Measurements from ENCODE around the gene DISC1.
"Not testable (repeated sequence)": the region's sequence is repeated elsewhere in the genome, so short reads cannot be mapped to it uniquely, and the experiment has no call there.

DISC1 gene

DNA sequence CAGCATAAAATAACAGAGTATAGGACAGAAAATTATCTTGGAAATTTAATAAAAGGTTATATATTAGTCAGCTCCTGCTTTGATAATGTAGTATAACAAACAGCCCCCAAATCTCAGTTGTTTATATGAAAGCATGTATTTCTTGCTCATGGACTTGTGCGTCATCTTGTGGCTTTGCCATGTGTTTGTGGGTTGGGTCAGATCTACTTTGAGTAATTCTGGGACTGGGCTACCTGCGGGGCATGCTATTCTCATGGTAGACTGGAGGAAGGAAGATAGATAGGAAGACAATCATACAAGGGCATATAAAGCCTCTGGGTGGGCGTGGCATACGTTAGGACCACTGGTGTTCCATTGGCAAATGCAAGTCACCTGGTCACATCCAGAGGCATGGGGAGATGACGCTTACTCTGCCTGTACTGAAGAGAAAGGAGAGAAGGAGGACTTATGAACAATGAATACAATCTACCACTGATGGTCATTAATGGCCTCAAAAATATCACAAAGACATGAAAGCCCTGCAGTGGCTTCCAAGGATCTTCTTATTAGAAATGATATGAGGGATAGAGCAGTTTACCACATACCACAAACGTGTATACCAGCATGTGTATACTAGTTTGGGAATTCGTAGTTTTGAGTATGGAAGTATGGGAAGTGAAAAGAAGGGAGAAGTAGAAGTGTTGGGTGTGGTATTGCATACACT is 267.0 kb downstream of the DISC1 start:
- H3K27ac Mint-ChIP-seq, result no peak overlapping the region
- H3K9me3 Mint-ChIP-seq, result peaks cover 3% of the 10 kb centered on the region
- H3K36me3 Mint-ChIP-seq, result no peaks in the 10 kb centered on the region
- no peak for ATAC-seq
- H3K4me1 Mint-ChIP-seq, result no peaks in the 10 kb centered on the region
- H3K4me3 Mint-ChIP-seq, result no peak overlapping the region
- no peaks in the 10 kb centered on the region for H3K27me3 Mint-ChIP-seq

DNA sequence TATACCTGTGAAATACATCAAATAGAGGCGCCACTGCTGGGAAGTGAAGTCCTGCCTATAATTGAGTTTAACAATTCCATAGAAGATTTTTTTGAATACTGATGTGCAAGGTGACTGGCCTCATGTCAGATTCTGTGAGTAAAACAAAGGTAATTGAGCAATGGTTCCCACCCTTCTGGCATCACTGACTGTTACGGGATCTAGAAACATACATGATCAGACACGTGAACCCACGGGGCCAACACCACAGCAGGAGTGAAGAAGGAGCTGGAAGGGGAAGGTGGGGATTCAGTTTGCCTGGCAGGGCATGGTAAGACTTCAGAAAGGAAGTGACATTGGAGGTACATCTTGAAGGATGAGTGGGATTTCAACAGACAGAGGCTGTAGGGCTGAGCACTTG is 270.2 kb downstream of the DISC1 start:
- H3K36me3 Mint-ChIP-seq, result no peaks in the 10 kb centered on the region
- no peaks in the 10 kb centered on the region for H3K27me3 Mint-ChIP-seq
- no peak overlapping the region for H3K4me3 Mint-ChIP-seq
- ATAC-seq, result no peak
- no peak overlapping the region for H3K27ac Mint-ChIP-seq
- no peaks in the 10 kb centered on the region for H3K4me1 Mint-ChIP-seq
- peaks cover 3% of the 10 kb centered on the region for H3K9me3 Mint-ChIP-seq

DNA sequence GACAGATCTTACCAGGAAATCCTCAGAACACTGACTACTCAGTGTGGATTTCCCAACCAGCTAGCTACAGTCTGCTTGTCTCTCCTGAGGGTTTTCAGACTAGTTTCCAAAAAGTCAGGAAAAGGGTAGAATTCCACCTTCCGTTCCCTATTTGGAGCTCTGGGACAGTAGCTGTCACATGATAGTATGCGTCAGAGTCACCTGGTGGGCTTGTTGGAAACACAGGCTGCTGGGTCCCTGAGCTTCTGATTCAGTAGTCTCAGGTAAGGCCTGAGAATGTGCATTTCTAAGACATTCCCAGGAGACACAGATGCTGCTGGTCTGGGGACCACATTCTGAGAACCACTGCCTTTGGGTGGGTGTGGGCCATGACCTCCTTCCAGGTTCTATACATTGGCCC is 272.5 kb downstream of the DISC1 start:
- Mint-ChIP-seq H3K27me3 (no peaks in the 10 kb centered on the region), H3K27ac (no peak overlapping the region), H3K4me1 (no peaks in the 10 kb centered on the region), H3K9me3 (peaks cover under 1% of the 10 kb centered on the region), H3K36me3 (peaks cover 1% of the 10 kb centered on the region), H3K4me3 (no peak overlapping the region)
- no peak for ATAC-seq

DNA sequence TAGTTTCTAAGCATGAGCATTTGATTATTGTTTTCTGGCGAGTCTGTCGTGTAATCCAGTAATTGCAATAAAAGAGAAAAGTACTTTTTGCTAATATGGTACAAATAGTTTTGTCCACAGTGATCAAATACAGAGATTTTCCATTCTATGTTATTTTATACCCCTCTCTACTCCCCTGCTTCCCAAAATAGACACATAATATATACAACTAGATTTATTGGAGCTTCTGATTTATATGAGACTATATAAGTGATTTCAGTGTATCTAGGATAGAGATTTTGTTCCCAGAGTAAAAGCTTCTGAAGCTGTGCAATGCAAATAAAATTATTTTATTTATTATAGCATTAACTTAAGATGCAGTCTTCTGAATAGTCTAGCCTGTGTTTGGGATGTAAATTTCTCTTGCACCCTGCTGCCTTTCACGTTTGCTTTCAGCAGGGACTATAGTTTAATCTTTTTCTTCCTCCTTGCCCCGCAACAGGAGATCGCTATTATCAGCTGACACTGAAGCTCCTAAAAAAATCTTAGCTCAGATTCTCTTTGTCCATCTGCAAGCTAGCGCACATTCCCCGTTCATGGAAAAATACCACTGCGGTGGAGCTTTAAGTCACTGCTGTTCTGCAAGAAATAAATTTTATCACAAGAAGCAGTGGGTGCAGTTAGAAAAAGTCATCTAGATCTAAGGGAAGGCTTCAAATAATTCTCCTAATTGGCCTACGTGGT is 273.3 kb downstream of the DISC1 start:
- peaks cover 9% of the 10 kb centered on the region for H3K36me3 Mint-ChIP-seq
- H3K4me3 Mint-ChIP-seq, result no peak overlapping the region
- H3K9me3 Mint-ChIP-seq, result peaks cover 7% of the 10 kb centered on the region
- H3K4me1 Mint-ChIP-seq, result no peaks in the 10 kb centered on the region
- no peak for ATAC-seq
- H3K27me3 Mint-ChIP-seq, result no peaks in the 10 kb centered on the region
- no peak overlapping the region for H3K27ac Mint-ChIP-seq

DNA sequence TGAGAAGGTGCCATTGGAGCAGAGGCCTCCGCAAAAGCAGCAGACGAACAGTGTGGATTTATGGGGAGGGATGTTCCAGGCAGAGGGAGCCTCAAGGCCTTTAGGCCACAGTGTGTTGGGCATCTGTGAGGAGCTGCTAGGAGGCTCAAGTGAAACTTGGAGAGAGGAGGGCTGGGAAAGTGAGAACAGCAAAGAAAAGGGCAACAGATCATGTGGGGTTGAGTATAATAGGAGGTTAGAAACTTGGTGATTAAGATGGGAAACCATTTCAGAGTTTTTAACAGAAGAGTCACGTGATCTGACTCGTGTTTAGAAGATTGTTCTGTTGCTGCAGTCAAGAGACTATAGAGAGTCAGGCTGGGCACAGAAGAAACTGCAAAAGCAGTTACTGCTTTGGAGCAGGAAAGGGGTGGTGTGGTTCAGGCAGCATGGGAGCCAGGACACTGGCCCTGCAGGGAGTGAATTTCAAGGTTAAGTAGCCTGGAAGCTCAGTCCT is 277.0 kb downstream of the DISC1 start:
- H3K36me3 Mint-ChIP-seq, result peaks cover 9% of the 10 kb centered on the region
- peaks cover under 1% of the 10 kb centered on the region for H3K4me1 Mint-ChIP-seq
- no peaks in the 10 kb centered on the region for H3K27me3 Mint-ChIP-seq
- H3K27ac Mint-ChIP-seq, result no peak overlapping the region
- no peak overlapping the region for H3K4me3 Mint-ChIP-seq
- H3K9me3 Mint-ChIP-seq, result peaks cover 7% of the 10 kb centered on the region
- ATAC-seq, result no peak

DNA sequence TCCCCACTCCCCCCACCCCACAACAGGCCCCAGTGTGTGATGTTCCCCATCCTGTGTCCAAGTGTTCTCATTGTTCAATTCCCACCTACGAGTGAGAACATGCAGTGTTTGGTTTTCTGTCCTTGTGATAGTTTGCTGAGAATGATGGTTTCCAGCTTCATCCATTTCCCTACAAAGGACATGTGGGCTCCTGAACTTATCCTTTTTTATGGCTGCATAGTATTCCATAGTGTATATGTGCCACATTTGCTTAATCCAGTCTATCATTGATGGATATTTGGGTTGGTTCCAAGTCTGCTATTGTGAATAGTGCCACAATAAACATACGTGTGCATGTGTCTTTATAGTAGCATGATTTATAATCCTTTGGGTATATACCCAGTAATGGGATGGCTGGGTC is 280.7 kb downstream of the DISC1 start:
- not testable (repeated sequence) for H3K27ac Mint-ChIP-seq, H3K27me3 Mint-ChIP-seq, H3K4me3 Mint-ChIP-seq, ATAC-seq, H3K36me3 Mint-ChIP-seq, H3K4me1 Mint-ChIP-seq
- peaks cover 10% of the 10 kb centered on the region for H3K9me3 Mint-ChIP-seq

DNA sequence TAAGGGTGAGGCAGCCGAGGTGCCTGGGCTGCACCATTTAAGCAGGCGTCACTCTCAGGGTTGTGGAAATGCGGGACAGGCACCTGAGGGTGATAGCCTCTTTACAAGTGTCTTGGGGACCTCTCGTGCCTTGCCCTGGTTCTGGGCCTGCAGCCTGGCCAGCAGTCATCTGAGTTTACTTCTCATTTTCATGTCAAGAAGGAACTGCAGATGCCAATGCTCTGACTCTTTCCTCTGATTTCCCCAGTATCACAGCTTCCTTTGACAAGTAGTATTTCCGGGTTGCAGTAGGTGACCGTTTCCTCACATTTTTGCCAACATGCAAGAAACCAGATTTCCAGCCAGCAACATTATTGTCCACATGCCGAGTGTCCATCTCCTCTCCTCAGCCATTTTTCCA is 286.9 kb downstream of the DISC1 start:
- peaks cover 4% of the 10 kb centered on the region for H3K36me3 Mint-ChIP-seq
- H3K9me3 Mint-ChIP-seq, result peaks cover 3% of the 10 kb centered on the region
- H3K4me3 Mint-ChIP-seq, result no peak overlapping the region
- H3K27me3 Mint-ChIP-seq, result no peaks in the 10 kb centered on the region
- no peak overlapping the region for H3K27ac Mint-ChIP-seq
- peaks cover 21% of the 10 kb centered on the region for H3K4me1 Mint-ChIP-seq
- no peak for ATAC-seq

DNA sequence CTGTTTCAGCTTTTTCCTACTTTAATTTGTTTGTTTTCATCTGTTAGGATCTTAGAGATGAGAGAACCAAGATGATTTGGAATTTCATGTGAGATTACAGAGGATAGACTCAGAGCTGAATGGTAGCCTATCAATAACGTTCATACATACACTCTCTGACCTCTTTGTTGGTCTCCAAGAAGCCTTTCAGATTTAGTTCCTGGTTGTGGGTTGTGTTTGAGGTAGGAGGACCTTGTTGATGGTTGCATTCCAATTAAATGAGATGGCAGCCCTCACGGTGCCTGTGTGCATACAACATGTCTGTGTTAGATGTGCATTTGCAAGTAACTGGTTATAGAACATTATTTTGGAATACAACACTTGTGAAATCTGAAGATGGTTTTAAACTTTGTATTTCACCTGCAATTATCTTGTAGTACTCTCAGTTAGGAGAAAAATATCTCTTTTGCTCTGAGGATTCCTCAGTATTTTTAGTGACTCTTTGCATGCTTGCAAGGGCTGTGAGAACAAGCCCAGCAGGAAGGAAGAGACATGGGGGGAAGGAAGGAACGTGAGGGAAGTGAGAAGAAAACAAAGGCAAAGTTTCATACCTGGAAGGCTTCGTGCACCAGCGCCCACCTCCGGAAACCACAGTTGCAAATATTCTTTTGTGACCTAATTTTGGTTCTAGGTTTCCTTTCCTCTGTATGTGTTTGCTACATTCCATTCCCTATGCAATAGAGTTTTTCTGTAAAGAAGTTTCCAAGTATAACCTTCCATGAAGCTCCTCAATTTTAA is 291.8 kb downstream of the DISC1 start:
- Mint-ChIP-seq H3K36me3 (peaks cover 5% of the 10 kb centered on the region), H3K4me3 (no peak overlapping the region), H3K4me1 (peaks cover 36% of the 10 kb centered on the region), H3K9me3 (no peaks in the 10 kb centered on the region), H3K27me3 (no peaks in the 10 kb centered on the region), H3K27ac (no peak overlapping the region)
- ATAC-seq, result no peak

DNA sequence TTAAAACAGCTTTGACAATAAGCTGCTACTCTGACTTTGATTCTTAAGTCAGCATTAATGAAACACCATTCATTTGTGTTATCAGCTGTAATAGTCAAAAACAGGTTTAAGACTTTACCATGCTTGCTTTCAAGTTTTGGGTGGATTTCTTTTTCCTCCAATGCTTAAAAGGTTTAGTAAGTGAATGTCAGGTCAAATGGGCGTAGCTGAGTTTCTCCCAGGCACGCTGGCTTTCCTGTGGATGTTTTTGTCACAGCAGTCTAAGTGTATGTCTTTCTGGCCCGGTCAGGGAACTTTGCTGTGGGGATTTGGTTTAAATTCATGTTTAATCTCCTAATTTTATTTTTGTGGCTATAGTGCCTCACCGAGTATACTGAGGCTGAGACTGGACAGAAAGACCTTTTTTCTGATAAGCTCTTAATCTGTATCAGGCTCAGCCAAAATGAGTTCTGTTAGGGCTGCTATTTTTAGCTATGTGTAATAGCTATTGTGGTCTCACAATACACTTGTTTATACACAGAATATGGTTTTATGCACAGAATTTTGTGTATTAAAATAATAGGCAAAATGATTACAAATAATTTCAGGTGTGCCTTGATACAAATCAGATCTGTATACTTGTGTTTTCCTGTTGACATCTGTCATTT is 292.8 kb downstream of the DISC1 start:
- Mint-ChIP-seq H3K4me3 (no peak overlapping the region), H3K4me1 (peaks cover 35% of the 10 kb centered on the region), H3K27me3 (no peaks in the 10 kb centered on the region), H3K36me3 (peaks cover 5% of the 10 kb centered on the region), H3K27ac (no peak overlapping the region), H3K9me3 (no peaks in the 10 kb centered on the region)
- ATAC-seq, result no peak

DNA sequence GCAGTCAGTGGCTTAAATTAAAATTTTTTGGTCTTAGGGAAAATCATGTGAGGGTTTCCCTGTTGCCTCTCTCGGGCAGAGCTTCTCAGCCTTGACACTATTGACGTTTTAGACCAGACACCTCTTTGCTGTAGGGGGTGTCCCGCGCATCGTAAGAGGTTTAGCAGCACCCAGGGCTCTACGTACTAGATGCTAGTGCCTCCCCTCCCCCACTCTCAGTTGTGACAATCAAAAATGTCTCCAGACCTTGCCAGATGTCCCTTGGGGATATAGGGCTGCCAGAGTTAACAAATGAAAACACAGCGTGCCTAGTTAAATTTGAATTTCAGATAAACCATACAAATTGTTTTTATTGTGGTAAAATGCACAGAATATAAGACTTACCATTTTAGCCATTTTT is 293.3 kb downstream of the DISC1 start:
- no peak overlapping the region for H3K4me3 Mint-ChIP-seq
- no peak overlapping the region for H3K27ac Mint-ChIP-seq
- peaks cover 30% of the 10 kb centered on the region for H3K4me1 Mint-ChIP-seq
- peaks cover 5% of the 10 kb centered on the region for H3K36me3 Mint-ChIP-seq
- no peak for ATAC-seq
- H3K27me3 Mint-ChIP-seq, result no peaks in the 10 kb centered on the region
- no peaks in the 10 kb centered on the region for H3K9me3 Mint-ChIP-seq

DNA sequence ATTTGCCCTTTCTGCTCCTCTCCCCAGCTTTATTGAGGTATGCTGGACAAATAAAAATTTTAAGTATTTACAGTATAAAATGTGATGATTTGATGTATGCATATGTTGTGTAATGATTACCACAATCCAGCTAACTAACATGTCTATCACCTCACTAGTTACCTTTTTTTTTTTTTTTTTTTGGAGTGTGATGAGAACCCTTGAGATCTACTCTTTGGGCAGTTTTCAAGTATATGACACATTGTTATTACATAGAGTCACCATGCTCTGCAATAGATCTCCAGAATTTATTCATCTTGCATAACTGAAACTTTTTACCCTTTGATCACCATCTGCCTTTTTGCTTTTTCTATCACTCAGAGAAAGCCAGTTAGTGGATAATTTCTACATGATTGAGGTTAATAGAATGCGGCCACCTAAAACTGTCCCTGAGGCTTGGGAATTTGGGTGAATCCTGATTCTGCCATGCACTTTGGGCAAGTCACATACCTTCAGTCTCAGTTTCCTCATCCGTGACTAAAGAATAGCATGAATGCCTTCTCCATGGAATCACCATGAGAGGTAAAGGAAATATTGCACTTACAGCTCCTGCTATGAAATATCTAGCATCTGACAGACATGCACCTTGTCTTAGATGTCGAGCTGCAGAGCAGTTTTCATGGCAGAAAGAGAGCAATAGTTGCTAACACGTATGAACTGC is 295.2 kb downstream of the DISC1 start:
- no peak for ATAC-seq
- Mint-ChIP-seq H3K27ac (no peak overlapping the region), H3K4me3 (no peak overlapping the region), H3K36me3 (peaks cover 5% of the 10 kb centered on the region), H3K27me3 (no peaks in the 10 kb centered on the region), H3K9me3 (no peaks in the 10 kb centered on the region), H3K4me1 (peaks cover 30% of the 10 kb centered on the region)

DNA sequence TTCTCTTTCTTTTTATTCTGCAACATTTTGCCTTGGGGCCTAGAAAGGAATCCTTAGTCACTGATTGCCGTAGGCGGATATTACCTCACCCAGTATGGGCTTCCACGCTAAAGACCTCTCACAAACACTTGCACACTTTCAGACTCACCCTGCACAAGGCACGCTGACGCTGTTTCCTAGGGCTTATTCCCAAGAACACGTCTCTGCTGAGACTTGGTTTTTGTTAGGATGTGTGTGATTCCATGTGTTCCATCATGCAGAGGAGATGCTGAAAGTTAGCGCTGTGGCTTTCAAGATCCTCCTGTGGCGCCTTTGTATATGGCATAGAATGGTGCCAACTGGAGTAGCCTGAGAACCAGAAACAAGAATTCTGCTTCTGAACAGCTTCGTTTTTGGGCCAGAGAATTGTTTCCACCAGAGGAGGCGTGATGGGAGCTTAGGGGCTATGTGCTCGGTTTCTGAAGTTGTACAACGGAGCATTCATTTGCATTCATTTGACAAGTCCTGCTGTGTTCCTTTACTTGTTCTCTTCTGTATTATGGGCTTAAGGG is 297.0 kb downstream of the DISC1 start:
- Mint-ChIP-seq H3K4me3 (no peak overlapping the region), H3K36me3 (peaks cover 5% of the 10 kb centered on the region), H3K27ac (no peak overlapping the region), H3K9me3 (no peaks in the 10 kb centered on the region), H3K4me1 (peaks cover 21% of the 10 kb centered on the region), H3K27me3 (peaks cover 2% of the 10 kb centered on the region)
- no peak for ATAC-seq

DNA sequence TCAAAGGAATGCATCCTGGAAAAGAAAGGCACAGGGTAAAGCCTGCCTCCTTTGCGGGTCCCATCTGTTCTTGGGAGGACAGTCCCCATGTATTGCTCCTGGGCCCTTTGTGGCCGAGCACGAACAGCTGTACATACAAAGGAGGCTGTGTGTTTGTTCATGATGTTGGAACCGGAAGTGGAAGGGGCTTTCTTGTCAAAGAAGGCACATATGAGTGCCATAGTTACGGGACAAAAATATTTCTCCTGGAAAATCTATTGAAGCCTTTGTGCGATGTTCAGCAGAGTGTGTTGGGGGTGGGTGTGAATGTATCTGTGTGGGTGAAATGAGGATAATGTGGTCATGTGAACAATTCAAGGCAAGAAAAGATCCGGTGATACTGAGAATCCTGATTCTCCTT is 297.6 kb downstream of the DISC1 start:
- Mint-ChIP-seq H3K27ac (no peak overlapping the region), H3K36me3 (peaks cover 5% of the 10 kb centered on the region), H3K9me3 (no peaks in the 10 kb centered on the region), H3K27me3 (peaks cover 8% of the 10 kb centered on the region), H3K4me1 (peaks cover 15% of the 10 kb centered on the region), H3K4me3 (no peak overlapping the region)
- no peak for ATAC-seq

DNA sequence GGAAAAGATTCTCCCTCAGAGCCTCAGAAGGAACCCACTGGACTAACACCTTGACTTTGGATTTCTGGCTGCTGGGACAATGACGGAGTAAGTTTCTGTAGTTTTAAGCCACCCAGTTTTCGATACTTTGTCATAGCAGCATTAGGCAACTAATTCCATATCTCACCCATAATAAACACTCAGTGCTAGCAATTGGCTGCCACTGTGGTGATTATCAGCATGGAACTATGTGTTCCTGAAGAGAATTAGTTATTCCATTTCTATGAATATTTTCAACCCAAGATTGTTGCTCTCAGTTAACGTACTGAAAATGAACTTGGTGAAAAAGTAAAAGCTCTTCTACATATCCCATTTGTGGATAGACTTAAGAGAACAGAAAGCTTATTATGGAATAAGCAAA is 299.3 kb downstream of the DISC1 start:
- Mint-ChIP-seq H3K9me3 (no peaks in the 10 kb centered on the region), H3K36me3 (peaks cover 5% of the 10 kb centered on the region), H3K27ac (no peak overlapping the region), H3K4me1 (no peaks in the 10 kb centered on the region), H3K4me3 (no peak overlapping the region), H3K27me3 (peaks cover 11% of the 10 kb centered on the region)
- ATAC-seq, result no peak
